HG02759 (cell line): ENCODE measurements around the gene KRTAP5-6.

ENCODE experiments used
- ATAC-seq: cut with Tn5 transposase; IDR thresholded peaks from one replicate; pipeline ENCODE4 v1.9.1; 2021; ENCODE audit warnings: mild to moderate bottlenecking, moderate library complexity; ENCODE audit not compliant: unreplicated experiment

Gene KRTAP5-6

DNA sequence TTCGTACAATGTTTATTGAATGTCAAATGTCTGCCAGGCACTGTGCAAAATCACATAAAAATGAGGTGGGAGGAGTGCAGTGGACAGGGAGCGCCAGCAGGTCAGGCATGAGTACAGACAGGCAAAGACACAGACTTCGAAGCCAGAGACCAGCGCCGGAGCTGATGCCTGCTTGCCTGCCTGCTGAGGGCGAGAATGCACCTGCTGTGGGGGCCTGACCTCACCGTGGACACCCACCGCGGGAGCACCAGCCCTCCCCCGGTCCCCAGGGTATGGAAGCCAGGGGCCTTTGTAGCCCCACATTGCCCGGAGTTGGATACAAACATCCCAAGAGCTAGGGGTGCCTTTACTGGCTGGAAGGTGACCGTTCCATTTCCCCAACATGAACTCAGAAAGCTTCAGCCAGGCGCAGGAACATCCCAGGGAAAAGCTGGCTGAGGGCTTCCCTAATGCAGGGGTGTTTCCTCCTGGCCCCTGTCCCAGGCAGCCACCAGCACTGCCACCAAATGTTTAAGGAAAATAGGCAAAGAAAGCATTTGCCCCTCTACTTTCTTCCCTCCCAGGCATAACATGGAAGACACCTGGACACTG, 35.5 kb downstream of the KRTAP5-6 start:
- ATAC-seq: no peak

DNA sequence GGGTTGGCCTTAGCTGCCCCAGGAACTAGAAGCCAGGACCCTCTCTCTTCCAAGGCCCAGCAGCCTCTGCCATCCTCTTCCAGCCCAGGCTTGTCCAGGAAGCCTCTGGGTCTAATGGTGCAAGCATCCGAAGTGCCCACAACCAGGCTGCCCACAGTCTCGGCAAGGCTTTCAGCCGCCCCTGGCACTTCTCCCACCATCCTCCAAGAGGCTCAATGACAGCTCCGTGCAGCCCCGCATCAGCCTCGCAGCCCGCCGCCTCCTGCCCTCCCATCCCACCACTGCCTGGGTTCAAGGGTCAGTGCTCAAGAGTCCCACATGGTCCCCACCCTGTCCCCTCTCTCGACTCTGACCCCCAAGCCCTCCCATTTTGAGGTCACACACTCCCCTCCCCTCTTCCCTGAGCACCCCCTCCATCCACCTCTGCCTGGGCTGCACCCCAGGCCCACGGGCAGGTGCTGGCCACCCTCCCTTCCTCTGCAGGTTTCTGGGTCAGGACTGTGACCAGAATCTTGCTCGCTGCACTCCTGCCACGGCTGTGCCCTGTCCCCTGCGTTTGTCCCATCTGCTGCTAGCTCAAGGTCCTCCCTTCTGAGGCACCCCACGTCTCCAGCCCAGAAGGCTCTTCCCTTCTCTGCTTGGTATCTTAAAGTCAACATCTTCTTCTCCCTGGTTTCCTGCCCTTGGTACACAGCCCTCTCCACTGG, 36.2 kb downstream of the KRTAP5-6 start:
- no peak for ATAC-seq

DNA sequence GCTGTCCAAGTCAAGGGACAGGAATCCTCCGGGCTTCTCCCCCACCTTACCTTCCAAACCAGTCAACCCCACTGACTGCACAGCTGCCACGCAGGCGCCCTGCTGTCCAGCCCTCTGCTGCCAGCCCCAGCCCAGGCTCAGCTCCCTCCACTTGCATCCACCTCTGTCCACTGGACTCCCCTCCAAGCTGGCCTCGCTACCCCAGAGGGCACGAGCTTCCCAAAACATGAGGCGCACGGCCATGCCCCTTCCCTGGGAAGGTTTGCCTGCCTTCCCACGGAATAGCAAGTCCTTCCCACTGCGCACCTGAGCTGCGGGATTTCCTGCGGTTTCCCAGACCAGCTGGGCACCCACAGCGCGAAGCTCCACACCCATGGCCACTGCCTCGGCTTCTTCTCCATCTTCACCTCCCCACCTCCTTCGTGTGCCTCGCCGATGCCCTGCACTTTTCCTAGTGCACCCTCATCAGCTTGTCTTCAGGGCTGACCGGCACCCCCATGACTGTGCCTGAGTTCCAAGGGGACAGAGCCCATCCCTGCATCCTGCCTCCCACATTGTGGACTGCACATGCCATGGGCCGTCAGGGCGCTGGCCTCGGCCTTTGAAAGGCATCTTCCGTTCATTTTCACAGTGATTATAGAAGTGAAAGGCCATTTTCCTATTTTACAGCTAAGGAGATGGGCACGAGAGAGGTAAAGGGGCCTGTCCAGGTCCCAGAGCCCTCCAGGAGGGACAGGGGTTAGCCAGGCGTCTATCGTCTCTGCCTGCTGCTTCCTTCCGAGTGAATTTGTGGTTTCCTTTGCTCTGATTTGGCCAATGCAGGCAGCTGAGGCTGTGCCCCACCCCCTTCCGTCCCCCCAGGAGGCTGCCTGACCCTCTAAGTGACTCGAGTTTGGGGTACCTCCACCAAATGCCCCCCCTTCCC, 37.0 kb downstream of the KRTAP5-6 start:
- no peak for ATAC-seq

DNA sequence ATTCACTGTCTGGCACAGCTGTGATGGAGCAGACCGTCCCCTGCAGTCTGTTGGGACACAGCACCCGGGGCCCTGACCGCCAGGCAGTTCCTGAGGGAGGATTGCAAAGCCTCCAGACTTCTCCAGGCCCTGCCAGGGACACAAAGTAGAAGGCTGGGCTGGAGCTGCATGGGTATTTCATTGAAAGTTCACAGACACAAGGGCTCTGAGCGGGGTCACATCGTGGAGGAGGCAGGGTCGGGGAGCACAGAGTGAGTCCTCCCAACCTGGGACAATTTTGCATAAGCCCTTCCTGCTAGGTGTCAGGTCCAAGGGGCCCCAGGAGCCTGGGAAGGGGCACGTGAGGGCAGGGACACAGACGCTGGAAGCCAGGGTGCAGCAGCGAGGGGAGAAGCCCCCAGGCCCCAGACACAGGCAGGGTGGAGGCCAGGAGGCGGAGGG, 37.7 kb downstream of the KRTAP5-6 start:
- ATAC-seq: no peak

DNA sequence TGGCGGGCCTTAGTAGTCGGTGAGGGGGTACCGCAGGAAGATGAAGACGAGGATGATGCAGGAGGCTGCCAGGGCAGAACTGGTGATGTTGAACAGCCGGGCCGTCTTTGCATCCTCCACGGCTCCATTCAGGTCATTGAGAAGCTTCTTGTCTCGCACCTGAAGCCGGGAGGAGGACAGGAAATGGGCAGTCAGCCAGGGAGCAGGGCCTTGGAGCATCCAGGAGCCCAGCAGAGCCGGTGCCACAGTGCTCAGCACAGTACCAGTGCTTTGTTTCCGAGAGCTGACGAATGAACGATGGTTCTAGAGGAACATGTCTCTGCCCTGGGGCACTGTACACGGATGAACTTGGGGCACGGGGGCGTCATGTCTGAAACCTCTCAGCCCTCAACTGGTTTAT, 38.3 kb downstream of the KRTAP5-6 start:
- no peak for ATAC-seq

DNA sequence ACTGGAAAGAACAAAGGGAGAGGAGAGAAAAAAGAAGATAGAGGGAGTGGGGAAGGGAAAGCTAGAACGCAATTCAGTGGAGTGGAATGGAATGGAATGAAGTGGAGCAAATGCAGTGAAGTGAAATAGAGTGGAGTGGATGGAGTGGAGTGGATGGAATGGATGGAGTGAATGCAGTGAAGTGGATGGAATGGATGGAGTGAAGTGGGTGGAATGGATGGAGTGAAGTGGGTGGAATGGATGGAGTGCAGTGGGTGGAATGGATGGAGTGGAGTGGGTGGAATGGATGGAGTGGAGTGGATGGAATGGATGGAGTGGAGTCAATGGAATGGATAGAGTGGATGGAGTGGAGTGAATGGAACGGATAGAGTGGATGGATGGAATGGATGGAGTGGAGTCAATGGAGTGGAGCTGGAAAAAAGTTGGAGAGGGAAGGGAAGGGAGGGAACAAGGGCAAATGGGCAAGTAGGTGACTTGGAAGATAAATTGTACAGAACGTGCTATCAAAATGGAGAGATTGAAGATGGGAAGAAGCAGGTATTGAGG, 39.5 kb downstream of the KRTAP5-6 start:
- ATAC-seq: no peak

DNA sequence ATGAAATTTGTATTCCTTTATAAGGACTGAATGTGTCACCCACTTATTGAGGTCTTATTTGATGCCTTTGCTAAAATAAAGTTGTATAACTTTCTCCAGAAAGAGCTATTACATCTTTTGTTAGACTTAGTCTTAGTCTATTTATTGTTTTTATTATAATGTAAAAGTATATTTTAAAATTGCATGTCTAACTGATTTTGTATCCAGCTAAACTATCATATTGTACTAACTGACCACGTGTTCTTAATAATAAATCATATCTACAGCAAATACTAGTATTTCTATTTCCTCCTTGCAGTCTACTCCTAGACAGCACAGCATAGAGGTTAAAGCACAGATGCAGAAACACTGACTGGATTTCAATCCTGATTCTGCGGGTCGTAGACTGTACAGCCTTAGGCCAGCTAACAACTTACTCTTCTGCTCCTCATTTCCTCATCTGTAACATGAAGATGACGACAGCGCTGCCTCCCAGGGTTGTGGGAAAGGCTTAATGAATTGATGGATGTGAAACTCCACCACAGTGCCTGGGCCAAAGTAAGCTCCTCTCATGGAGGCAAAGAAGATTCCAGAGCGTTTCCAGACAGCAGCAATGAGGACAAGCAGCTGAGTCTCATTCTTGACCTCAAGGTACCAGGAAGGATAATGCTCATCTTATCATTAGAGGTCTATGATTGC, 40.2 kb downstream of the KRTAP5-6 start:
- no peak for ATAC-seq

DNA sequence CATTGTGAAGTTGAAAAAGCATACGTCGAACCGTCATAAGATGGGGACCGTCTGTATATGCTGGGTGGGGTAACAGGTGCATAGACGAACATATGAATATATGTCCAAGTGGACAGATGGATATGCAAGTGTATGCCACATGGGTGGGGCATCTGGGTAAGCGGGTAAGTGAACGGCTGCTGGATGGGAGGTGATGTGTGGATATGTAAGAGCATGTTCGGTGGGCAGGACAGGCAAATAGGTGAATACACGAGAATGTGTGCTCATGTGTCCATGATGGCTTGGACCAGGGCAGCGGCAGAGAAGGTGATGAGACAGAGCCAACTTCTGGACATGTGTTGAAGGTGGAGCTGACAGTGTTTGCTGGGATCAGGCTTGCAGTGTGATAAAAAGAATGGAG, 41.4 kb downstream of the KRTAP5-6 start:
- ATAC-seq: no peak

DNA sequence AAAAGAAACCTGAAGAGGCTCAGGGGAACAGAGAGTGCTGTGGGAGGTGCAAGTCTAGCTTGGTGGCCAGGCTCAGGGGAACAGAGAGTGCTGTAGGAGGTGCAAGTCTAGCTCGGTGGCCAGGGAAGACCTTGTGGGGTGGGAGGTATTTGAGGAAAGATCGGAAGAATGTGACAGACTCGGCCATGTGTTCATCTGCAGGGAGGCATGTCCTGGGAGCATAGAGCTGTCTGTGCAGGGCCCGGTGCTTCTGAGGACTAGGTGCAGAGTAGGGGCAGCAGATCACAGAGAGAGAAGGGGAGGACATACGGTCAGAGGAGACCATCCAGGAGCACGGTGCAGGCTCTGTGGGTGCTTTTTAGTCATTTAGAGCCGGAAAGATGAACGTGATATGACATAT, 42.6 kb downstream of the KRTAP5-6 start:
- ATAC-seq: no peak

DNA sequence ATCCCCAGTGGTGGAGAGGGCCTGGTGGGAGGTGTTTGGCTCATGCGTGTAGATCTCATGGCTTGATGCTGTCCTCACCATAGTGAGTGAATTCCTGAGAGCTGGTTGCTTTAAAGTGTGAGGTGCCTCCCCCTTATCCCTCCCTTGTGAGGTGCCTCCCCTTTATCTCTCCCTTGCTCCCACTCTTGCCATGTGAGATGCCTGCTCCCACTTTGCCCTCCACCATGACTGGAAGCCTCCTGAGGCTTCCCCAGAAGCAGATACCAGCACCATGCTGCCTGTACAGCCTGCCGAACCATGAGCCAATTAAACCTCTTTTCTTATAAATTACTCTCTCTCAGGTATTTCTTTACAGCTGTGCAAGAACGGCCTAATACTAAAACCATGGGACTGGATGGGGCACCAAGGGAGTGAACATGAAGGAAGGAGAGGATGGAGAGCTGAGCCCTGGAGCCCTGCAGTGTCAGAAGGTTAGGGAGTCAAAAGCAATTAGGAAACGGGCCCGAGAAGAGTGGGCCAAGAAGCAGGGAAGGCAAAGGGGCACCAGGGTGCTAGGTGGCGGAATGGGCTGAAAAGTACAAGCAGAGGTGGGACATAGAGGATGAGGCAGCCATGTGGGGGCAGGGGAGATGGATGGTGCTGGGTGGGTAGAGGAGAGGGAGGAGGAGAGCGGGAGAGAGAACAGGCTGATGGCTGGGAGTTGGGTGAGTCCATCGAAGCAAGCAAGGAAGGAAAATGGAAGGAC, 44.0 kb downstream of the KRTAP5-6 start:
- ATAC-seq: no peak

DNA sequence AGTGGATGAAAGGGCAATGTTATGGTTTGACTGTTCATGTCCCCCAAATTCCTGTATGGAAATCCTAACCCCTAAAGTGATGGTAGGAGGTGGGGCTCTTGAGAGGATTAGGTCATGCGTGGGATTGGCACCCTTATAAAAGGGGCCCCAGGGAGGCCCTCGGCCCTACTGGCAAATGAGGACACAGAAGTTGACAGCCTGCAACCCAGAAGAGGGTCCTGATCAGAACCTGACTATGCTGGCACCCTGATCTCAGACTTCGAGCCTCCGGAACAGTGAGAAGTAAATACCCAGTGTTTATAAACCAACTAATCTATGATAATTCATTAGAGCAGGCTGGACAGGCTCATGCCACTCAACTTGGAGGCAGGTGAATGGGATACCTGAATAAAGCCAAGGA, 44.7 kb downstream of the KRTAP5-6 start:
- no peak for ATAC-seq

DNA sequence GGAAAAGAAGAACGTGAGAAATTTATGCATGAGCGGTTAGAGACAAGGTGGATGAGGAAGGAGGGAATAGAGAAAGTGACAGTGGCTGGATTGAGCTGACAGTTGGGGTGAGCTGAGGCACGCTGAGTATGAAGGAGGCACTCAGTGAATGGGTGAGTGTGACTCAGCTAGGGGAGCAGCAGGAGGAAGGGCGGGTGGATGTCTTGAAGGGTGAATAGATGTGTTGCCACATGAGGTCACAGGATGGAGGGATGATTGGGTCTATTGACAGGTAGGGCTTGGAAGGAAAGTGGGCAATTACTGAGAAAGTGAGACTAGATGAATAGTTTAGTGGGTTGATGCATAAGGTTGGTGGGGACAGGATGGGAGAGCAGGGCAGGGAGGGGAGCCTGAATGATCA, 45.4 kb downstream of the KRTAP5-6 start:
- ATAC-seq: no peak

DNA sequence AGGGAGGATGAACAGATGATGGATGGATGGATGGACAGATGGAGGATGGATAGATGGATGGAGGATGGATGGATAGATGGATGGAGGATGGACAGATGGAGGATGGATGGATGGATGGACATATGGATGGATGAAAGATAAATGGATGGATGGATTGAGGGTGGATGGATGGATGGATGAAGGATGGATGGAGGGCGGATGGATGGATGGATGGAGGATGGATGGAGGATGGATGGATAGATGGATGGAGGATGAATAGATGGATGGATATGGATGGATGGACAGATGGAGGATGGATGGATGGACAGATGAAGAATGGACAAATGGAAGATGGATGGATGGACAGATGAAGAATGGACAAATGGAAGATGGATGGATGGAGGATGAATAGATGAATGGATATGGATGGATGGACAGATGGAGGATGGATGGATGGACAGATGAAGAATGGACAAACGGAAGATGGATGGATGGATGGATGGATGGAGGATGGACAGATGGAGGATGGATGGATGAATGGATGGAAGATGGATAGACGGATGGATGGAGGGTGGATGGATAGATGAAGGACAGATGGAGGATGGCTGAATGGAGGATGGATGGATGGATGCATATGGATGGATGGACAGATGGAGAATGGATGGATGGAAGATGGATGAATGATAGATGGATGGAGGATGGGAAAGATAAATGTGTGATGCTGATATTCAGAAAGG, 46.0 kb downstream of the KRTAP5-6 start:
- ATAC-seq: no peak

DNA sequence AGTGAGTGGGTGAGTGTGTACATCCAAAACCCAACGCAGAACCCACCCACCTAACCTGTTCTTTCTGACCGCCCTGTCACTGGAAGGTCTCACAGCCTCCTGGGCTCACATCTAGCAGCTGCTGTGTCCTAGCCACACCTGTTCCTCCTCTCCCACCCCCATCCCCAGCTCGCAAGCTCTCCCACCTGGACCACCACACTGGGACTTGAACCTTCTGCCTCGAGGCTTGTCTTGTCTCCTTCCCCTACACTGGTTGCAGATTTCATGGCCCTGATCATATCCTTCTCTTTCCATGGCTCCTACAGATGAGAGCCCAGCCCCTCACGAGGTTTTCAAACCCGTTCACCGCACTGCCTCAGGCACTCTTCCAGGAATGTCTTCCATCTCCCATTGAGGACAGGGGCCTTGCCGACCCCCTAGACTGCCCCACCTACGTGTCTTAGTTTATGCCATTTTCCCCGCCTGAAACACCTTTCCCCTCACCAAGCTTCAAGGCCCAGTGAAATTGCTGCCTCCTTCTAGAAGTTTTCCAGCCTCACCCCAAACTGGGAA, 46.7 kb downstream of the KRTAP5-6 start:
- no peak for ATAC-seq

DNA sequence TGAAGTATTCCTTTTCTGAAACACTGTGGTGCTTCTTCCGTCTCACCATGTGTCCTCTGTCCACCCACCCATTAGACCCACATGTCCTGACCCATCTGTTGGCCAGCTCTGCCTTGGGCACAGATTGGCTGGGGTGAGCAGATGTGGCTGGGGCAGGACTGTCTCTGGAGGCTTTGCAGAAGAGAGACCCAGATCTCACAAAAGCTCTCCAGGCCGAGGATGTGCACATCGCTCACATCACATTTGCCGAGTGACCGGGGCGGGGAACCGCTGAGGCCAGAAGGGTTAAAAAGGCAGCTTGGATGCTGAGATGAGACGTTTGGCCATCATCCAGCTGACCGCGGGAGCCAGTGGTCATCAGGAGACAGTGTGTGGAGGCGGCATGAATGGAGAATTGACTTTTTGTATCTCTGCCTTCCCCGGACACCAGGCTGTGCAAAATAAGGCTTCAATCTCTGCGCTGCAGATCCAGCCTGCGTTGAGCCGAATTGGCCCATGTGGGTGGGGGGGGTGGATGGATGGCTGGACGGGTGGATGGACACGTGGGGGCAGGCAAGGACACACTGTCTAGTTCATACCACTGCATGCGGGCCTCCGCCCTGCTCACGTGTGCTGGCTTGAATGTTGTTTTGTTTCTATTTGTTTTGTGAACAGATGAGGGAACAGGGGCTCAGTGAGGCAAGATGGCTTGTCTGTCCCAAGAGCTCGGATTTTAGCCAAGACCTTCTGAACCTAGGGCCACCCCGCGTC, 47.3 kb downstream of the KRTAP5-6 start:
- no peak for ATAC-seq

DNA sequence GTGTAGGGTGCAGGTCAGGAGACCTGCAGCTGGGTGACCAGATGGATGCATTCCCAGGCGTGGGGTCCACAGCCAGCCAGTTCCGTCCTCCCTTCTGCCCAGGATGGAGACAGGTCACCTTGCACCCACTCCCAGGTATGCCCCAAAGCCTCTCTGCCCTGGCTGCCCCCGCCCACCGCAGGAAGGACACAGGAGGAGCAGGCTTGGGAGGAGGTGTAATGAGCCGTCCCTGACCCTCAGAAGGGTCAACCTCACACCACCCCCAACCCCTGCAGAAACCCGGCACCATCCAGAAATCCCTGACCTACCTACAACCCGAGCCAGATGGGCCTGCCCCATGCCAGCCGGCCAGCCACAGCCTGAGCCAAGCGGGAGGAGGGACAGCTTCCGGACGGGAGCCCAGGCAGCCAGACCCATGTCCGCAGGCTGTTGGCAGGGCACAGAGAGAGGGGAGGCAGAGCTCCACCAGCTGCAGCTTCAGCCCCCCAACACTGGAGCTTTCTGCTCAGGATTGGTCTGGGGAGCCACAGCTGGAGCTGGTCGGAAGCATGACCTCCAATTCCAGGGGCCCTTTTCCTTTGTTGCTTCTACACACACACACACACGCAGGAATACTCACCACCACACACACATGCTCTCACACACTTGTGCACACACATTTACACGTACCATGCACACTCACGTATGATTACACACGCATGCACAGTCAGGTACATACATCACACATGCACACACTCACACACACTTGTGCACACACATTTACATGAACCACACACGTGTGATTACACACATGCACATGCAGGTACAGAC, 48.1 kb downstream of the KRTAP5-6 start:
- ATAC-seq: no peak

DNA sequence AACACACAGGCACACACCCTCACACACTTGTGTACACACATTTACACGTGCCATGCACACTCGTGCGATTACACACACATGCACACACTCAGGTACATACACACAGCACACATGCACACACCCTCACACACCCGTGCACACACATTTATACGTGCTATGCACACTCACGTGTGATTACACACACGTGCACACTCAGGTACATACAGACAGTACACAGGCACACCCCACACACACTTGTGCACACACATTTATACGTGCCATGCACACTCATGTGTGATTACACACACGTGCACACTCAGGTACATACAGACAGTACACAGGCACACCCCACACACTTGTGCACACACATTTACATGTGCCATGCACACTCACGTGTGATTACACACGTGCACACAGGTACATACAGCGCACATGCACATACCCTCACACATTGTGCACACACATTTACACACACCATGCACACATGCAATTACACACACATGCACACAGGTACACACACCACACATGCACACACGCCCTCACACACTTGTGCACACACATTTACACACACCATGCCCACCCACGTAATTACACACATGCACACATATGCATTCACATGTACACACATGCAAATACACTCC, 48.8 kb downstream of the KRTAP5-6 start:
- ATAC-seq: no peak
